HEK293 (cell line): Measurements from ENCODE around the gene ALG6.

Experiments
- CTCF ChIA-PET: fragments of 350-600 bp; formaldehyde crosslinking; extraction: SDS; loops from one replicate; lab custom pipeline; 2021; ENCODE audit warnings: antibody characterized with exemption; lab: Yijun Ruan, JAX
- POLR2A ChIA-PET: fragments of 300-600 bp; formaldehyde crosslinking; extraction: SDS; loops from one replicate; lab custom pipeline; 2020; ENCODE audit warnings: antibody characterized with exemption, inconsistent platforms; lab: Yijun Ruan, JAX
- H3K27ac ChIP-seq: fragments of 200-500 bp; sonication (Bioruptor generic); 2 replicates; pipeline ENCODE4 v1.5.1; 2014; ENCODE audit warnings: low read depth, low read length, control low read depth, inconsistent platforms; ENCODE audit errors: extremely low read depth
- H3K36me3 ChIP-seq, 2 experiments: fragments of 200-500 bp in 1 of 2; sonication (Bioruptor generic) in 1 of 2; 1 replicate in 1 of 2; 2 replicates in 1 of 2; pipeline ENCODE4 v1.5.1; 2014 to 2017; ENCODE audit warnings: inconsistent platforms in 2 of 2, low read length in 2 of 2; ENCODE audit not compliant: control insufficient read depth in 2 of 2, insufficient read depth in 1 of 2
- H3K4me1 ChIP-seq: fragments of 200-500 bp; sonication (Bioruptor generic); 2 replicates; pipeline ENCODE4 v1.5.1; 2014; ENCODE audit warnings: mild to moderate bottlenecking, low read length, inconsistent platforms; ENCODE audit not compliant: control insufficient read depth, insufficient read depth
- H3K4me3 ChIP-seq: 2 replicates; pipeline ENCODE4 v1.5.1; 2011; ENCODE audit warnings: low read depth, mild to moderate bottlenecking, control low read depth, low read length, moderate library complexity
- H3K9me3 ChIP-seq: fragments of 200-500 bp; sonication (Bioruptor generic); 2 replicates; pipeline ENCODE4 v1.5.1; 2014; ENCODE audit warnings: low read depth, low read length, inconsistent platforms; ENCODE audit not compliant: control insufficient read depth, insufficient read depth
- BCL11A ChIP-seq: fragments of 450-650 bp; formaldehyde crosslinking; IDR thresholded peaks from 2 replicates; pipeline ENCODE4 v1.5.1; 2016; ENCODE audit warnings: low read depth, missing biosample characterization, missing genetic modification characterization
- BCL11B ChIP-seq: fragments of 450-650 bp; formaldehyde crosslinking; IDR thresholded peaks from 2 replicates; pipeline ENCODE4 v1.5.1; 2016; ENCODE audit warnings: low read depth, missing biosample characterization, missing genetic modification characterization
- FEZF1 ChIP-seq: fragments of 450-650 bp; formaldehyde crosslinking; IDR thresholded peaks from 2 replicates; pipeline ENCODE4 v1.5.1; 2016; ENCODE audit warnings: missing biosample characterization, missing genetic modification characterization
- KLF7 ChIP-seq: fragments of 450-650 bp; formaldehyde crosslinking; IDR thresholded peaks from 2 replicates; pipeline ENCODE4 v1.5.1; 2016; ENCODE audit warnings: missing biosample characterization, missing genetic modification characterization, borderline replicate concordance
- PRDM1 ChIP-seq: fragments of 450-650 bp; formaldehyde crosslinking; IDR thresholded peaks from 2 replicates; pipeline ENCODE4; 2016; ENCODE audit warnings: missing biosample characterization, missing genetic modification characterization
- SETDB1 ChIP-seq: IDR thresholded peaks from one replicate; pipeline ENCODE4 v1.6.1; 2017; ENCODE audit warnings: mild to moderate bottlenecking, low read length, moderate library complexity, mixed read lengths; ENCODE audit not compliant: insufficient read length
- TCF7L2 ChIP-seq: IDR thresholded peaks from 2 replicates; pipeline ENCODE4 v1.6.1; 2011; ENCODE audit warnings: low read depth, mild to moderate bottlenecking, inconsistent platforms, low read length, moderate library complexity, borderline replicate concordance
- ZBTB17 ChIP-seq: fragments of 450-650 bp; formaldehyde crosslinking; IDR thresholded peaks from 2 replicates; pipeline ENCODE4 v1.5.1; 2016; ENCODE audit warnings: missing biosample characterization, missing genetic modification characterization
- ZBTB7A ChIP-seq: fragments of 450-650 bp; formaldehyde crosslinking; IDR thresholded peaks from 2 replicates; pipeline ENCODE4 v1.5.1; 2016; ENCODE audit warnings: low read depth, missing biosample characterization, missing genetic modification characterization
- ZEB2 ChIP-seq: fragments of 450-650 bp; formaldehyde crosslinking; IDR thresholded peaks from 2 replicates; pipeline ENCODE4 v1.5.1; 2016; ENCODE audit warnings: missing biosample characterization, missing genetic modification characterization
- ZFP37 ChIP-seq: fragments of 450-650 bp; formaldehyde crosslinking; IDR thresholded peaks from 2 replicates; pipeline ENCODE4 v1.5.1; 2016; ENCODE audit warnings: missing biosample characterization, missing genetic modification characterization
- ZNF140 ChIP-seq: fragments of 450-650 bp; formaldehyde crosslinking; IDR thresholded peaks from 2 replicates; pipeline ENCODE4 v1.5.1; 2016; ENCODE audit warnings: missing biosample characterization, missing genetic modification characterization
- ZNF157 ChIP-seq: fragments of 450-650 bp; formaldehyde crosslinking; IDR thresholded peaks from 2 replicates; pipeline ENCODE4 v1.5.1; 2016; ENCODE audit warnings: missing biosample characterization, missing genetic modification characterization
- ZNF223 ChIP-seq: fragments of 450-650 bp; formaldehyde crosslinking; IDR thresholded peaks from 2 replicates; pipeline ENCODE4 v1.5.1; 2016; ENCODE audit warnings: missing biosample characterization, missing genetic modification characterization
- ZNF24 ChIP-seq: fragments of 450-650 bp; formaldehyde crosslinking; IDR thresholded peaks from 2 replicates; pipeline ENCODE4 v1.5.1; 2016; ENCODE audit warnings: missing biosample characterization, missing genetic modification characterization
- ZNF324 ChIP-seq: fragments of 450-650 bp; formaldehyde crosslinking; IDR thresholded peaks from 2 replicates; pipeline ENCODE4 v1.5.1; 2016; ENCODE audit warnings: missing biosample characterization, missing genetic modification characterization
- ZNF335 ChIP-seq: fragments of 450-650 bp; formaldehyde crosslinking; conservative IDR thresholded peaks from 2 replicates; pipeline ENCODE4 v1.5.1; 2016; ENCODE audit warnings: missing biosample characterization, missing genetic modification characterization
- ZNF341 ChIP-seq: fragments of 450-650 bp; formaldehyde crosslinking; IDR thresholded peaks from 2 replicates; pipeline ENCODE4; 2016; ENCODE audit warnings: low read depth, missing biosample characterization, missing genetic modification characterization
- ZNF423 ChIP-seq: fragments of 450-650 bp; formaldehyde crosslinking; IDR thresholded peaks from 2 replicates; pipeline ENCODE4 v1.5.1; 2016; ENCODE audit warnings: missing biosample characterization, missing genetic modification characterization
- ZNF560 ChIP-seq: fragments of 450-650 bp; formaldehyde crosslinking; IDR thresholded peaks from 2 replicates; pipeline ENCODE4 v1.5.1; 2017; ENCODE audit warnings: missing biosample characterization, missing genetic modification characterization, borderline replicate concordance
- ZNF701 ChIP-seq: fragments of 450-650 bp; formaldehyde crosslinking; IDR thresholded peaks from 2 replicates; pipeline ENCODE4 v1.5.1; 2016; ENCODE audit warnings: missing biosample characterization, missing genetic modification characterization
- ZSCAN16 ChIP-seq: fragments of 450-650 bp; formaldehyde crosslinking; IDR thresholded peaks from 2 replicates; pipeline ENCODE4 v1.5.1; 2016; ENCODE audit warnings: missing biosample characterization, missing genetic modification characterization
- TF ChIP-seq, protein P1 (sequence below): fragments of 450-650 bp; formaldehyde crosslinking; IDR thresholded peaks from 2 replicates; pipeline ENCODE4 v1.5.1; 2016; ENCODE audit warnings: missing biosample characterization, missing genetic modification characterization
- TF ChIP-seq, protein P2 (sequence below): fragments of 450-650 bp; formaldehyde crosslinking; IDR thresholded peaks from 2 replicates; pipeline ENCODE4 v1.5.1; 2016; ENCODE audit warnings: missing biosample characterization, missing genetic modification characterization
- TF ChIP-seq, protein P3 (sequence below): fragments of 450-650 bp; formaldehyde crosslinking; IDR thresholded peaks from 2 replicates; pipeline ENCODE4 v1.5.1; 2016; ENCODE audit warnings: missing biosample characterization, missing genetic modification characterization, borderline replicate concordance
- TF ChIP-seq, protein P4 (sequence below): fragments of 450-650 bp; formaldehyde crosslinking; IDR thresholded peaks from 2 replicates; pipeline ENCODE4 v1.5.1; 2016; ENCODE audit warnings: missing biosample characterization, missing genetic modification characterization

ALG6 gene

DNA sequence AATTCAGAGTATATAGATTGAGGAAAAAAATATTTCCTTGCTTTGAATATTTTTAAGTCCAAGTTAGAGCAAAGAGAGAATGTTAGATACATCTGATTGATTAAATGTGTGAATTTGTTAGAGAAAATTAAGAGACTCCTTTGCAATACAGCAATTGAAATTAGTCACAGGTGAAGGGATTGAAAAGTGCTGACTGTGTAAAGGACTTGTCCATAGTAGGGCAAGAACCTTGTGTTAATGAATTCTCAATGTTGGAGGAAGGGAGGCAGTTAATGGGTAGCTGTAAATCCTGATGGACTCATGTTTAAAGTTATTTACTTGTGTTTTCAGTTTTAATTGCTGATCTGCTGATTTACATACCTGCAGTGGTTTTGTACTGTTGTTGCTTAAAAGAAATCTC lies 38.6 kb downstream of the ALG6 start (continued):
- TF ChIP-seq, protein P1, sequence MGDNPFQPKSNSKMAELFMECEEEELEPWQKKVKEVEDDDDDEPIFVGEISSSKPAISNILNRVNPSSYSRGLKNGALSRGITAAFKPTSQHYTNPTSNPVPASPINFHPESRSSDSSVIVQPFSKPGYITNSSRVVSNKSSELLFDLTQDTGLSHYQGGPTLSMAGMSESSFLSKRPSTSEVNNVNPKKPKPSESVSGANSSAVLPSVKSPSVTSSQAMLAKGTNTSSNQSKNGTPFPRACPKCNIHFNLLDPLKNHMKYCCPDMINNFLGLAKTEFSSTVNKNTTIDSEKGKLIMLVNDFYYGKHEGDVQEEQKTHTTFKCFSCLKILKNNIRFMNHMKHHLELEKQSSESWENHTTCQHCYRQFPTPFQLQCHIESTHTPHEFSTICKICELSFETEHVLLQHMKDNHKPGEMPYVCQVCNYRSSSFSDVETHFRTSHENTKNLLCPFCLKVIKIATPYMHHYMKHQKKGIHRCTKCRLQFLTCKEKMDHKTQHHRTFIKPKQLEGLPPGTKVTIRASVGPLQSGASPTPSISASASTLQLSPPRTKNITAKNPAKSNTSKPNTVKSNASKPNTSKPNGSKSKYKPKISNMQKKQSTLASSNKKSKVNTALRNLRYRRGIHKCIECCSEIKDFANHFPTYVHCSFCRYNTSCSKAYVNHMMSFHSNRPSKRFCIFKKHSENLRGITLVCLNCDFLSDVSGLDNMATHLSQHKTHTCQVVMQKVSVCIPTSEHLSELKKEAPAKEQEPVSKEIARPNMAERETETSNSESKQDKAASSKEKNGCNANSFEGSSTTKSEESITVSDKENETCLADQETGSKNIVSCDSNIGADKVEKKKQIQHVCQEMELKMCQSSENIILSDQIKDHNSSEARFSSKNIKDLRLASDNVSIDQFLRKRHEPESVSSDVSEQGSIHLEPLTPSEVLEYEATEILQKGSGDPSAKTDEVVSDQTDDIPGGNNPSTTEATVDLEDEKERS (tag by site-specific recombination), result no peak
- TF ChIP-seq ZNF324, result no peak
- TF ChIP-seq SETDB1, result no peak
- TF ChIP-seq, protein P2, sequence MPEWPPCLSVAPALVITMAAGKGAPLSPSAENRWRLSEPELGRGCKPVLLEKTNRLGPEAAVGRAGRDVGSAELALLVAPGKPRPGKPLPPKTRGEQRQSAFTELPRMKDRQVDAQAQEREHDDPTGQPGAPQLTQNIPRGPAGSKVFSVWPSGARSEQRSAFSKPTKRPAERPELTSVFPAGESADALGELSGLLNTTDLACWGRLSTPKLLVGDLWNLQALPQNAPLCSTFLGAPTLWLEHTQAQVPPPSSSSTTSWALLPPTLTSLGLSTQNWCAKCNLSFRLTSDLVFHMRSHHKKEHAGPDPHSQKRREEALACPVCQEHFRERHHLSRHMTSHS, result no peak
- TF ChIP-seq KLF7 (tag by site-specific recombination), result no peak
- TF ChIP-seq ZBTB17 (tag by site-specific recombination), result no peak
- no peak for TF ChIP-seq ZNF223 (tag by site-specific recombination)

DNA sequence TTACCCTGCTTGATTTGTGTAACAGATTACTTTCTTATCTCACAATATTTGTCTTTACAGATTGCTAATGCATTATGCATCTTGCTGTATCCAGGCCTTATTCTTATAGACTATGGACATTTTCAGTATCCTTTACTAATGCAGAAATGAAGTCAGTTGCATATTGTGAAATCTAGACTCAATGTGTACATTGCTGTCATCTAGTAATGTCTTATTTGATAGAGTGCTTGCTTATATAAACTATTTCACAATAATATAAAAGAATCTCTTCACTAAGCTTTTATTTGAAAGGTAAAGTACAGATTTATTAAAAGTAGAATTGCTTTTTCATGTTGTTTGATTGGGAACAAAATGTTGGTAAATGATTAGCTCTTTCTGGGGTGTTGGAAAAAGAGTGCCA lies 39.6 kb downstream of the ALG6 start:
- POLR2A ChIA-PET, result no interaction called here
- TF ChIP-seq ZEB2 (tag by site-specific recombination) (no peak), ZFP37 (no peak), ZNF335 (tag by site-specific recombination) (no peak), ZBTB17 (tag by site-specific recombination) (peak; percentile 64; the same call in 1 of the 2 replicates)
- H3K36me3 ChIP-seq, result peaks cover 0 to 13% of the 10 kb centered on the region in 2 experiments; a peak in 2 of 3 replicates
- no peaks in the 10 kb centered on the region; the same call in 1 of the 2 replicates for H3K4me1 ChIP-seq
- no peaks in the 10 kb centered on the region for H3K9me3 ChIP-seq
- H3K4me3 ChIP-seq, result no peak overlapping the region
- H3K27ac ChIP-seq, result no peak overlapping the region
- CTCF ChIA-PET, result no interaction called here

DNA sequence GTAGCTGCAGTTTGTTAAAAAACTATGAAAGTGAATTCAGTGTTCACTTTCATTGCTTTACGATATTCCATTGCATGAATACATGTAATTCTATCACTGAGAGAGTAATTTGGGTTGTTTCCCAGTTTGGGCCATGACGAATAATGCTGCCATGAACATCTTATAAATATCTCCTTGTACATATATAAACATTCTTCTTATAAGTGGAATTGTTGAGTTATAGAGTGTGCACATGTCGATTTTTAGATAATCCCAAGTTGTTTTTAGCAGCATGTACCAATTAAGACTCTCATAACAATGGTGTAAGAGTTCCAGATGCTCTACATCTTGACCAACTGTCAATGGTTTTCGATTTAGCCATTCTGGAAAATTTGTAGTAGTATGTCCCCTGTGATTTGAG lies 40.9 kb downstream of the ALG6 start:
- POLR2A ChIA-PET, result interaction anchor here (0.6 kb wide), 1 partner anchor 69 kb away, joined by 3 read pairs; no protein-coding TSS in a partner anchor

DNA sequence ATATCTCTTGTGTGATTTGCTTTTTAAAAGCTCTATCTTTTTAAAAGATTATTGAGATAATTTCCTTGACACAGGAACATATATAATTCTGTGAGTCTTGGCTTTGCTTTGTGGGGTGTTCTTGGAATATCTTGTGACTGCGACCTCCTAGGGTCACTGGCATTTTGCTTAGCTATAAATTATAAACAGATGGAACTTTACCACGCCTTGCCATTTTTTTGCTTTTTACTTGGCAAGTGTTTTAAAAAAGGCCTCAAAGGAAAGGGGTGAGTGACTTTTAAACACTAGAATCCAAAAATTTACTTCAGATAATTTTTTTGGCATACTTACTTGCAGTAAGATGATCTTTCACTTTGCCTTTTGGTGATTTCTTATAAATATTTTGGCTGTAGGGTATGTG lies 43.6 kb downstream of the ALG6 start:
- Histone ChIP-seq H3K9me3 (no peaks in the 10 kb centered on the region), H3K27ac (no peak overlapping the region), H3K36me3 (peaks cover 0 to 9% of the 10 kb centered on the region in 2 experiments), H3K4me3 (no peak overlapping the region), H3K4me1 (no peaks in the 10 kb centered on the region; the same call in 1 of the 2 replicates)
- ChIA-PET CTCF (no interaction called here), POLR2A (no interaction called here)
- TF ChIP-seq, protein P3, sequence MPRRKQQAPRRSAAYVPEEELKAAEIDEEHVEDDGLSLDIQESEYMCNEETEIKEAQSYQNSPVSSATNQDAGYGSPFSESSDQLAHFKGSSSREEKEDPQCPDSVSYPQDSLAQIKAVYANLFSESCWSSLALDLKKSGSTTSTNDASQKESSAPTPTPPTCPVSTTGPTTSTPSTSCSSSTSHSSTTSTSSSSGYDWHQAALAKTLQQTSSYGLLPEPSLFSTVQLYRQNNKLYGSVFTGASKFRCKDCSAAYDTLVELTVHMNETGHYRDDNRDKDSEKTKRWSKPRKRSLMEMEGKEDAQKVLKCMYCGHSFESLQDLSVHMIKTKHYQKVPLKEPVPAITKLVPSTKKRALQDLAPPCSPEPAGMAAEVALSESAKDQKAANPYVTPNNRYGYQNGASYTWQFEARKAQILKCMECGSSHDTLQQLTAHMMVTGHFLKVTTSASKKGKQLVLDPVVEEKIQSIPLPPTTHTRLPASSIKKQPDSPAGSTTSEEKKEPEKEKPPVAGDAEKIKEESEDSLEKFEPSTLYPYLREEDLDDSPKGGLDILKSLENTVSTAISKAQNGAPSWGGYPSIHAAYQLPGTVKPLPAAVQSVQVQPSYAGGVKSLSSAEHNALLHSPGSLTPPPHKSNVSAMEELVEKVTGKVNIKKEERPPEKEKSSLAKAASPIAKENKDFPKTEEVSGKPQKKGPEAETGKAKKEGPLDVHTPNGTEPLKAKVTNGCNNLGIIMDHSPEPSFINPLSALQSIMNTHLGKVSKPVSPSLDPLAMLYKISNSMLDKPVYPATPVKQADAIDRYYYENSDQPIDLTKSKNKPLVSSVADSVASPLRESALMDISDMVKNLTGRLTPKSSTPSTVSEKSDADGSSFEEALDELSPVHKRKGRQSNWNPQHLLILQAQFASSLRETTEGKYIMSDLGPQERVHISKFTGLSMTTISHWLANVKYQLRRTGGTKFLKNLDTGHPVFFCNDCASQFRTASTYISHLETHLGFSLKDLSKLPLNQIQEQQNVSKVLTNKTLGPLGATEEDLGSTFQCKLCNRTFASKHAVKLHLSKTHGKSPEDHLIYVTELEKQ (tag by site-specific recombination), result no peak
- TF ChIP-seq ZNF423 (tag by site-specific recombination) (no peak), ZNF701 (tag by site-specific recombination) (no peak), ZNF341 (tag by site-specific recombination) (no peak), ZNF24 (tag by site-specific recombination) (no peak), ZNF140 (tag by site-specific recombination) (no peak), ZNF157 (tag by site-specific recombination) (no peak), ZNF560 (tag by site-specific recombination) (no peak), ZSCAN16 (no peak), BCL11B (tag by site-specific recombination) (no peak)
- TF ChIP-seq, protein P4, sequence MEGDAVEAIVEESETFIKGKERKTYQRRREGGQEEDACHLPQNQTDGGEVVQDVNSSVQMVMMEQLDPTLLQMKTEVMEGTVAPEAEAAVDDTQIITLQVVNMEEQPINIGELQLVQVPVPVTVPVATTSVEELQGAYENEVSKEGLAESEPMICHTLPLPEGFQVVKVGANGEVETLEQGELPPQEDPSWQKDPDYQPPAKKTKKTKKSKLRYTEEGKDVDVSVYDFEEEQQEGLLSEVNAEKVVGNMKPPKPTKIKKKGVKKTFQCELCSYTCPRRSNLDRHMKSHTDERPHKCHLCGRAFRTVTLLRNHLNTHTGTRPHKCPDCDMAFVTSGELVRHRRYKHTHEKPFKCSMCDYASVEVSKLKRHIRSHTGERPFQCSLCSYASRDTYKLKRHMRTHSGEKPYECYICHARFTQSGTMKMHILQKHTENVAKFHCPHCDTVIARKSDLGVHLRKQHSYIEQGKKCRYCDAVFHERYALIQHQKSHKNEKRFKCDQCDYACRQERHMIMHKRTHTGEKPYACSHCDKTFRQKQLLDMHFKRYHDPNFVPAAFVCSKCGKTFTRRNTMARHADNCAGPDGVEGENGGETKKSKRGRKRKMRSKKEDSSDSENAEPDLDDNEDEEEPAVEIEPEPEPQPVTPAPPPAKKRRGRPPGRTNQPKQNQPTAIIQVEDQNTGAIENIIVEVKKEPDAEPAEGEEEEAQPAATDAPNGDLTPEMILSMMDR (tag by site-specific recombination), result no peak

More for the DNA sequence above, 40.9 kb downstream of the ALG6 start:
- CTCF ChIA-PET, result no interaction called here
- Histone ChIP-seq H3K4me3 (no peak overlapping the region), H3K4me1 (no peaks in the 10 kb centered on the region; the same call in 1 of the 2 replicates), H3K27ac (no peak overlapping the region), H3K9me3 (no peaks in the 10 kb centered on the region), H3K36me3 (peaks cover 0 to 16% of the 10 kb centered on the region in 2 experiments; a peak in 2 of 3 replicates)
- TF ChIP-seq BCL11A (tag by site-specific recombination) (no peak), FEZF1 (no peak), ZBTB7A (tag by site-specific recombination) (no peak), TCF7L2 (no peak), PRDM1 (tag by site-specific recombination) (0 out of 2 replicates have a peak, but pooled peaks have one; percentile 21)
